HFF-Myc (cell line): ENCODE measurements around the gene SLC25A12.

Experiments used
- DNase-seq: peaks from one replicate; pipeline ENCODE4 v3.0.0-alpha.2; 2011; ENCODE audit warnings: low read depth; ENCODE audit errors: extremely low read depth
- H3K4me3 ChIP-seq: replicated peaks from 2 replicates; pipeline ENCODE4 v1.5.1; 2011; ENCODE audit warnings: low read depth, mild to moderate bottlenecking, control low read depth, low read length
- TF ChIP-seq, protein P1 (sequence below): IDR thresholded peaks from 2 replicates; pipeline ENCODE4 v1.5.1; 2012; ENCODE audit warnings: mild to moderate bottlenecking, low read depth, low read length, control low read depth; ENCODE audit errors: missing control alignments

SLC25A12 gene, protein sequence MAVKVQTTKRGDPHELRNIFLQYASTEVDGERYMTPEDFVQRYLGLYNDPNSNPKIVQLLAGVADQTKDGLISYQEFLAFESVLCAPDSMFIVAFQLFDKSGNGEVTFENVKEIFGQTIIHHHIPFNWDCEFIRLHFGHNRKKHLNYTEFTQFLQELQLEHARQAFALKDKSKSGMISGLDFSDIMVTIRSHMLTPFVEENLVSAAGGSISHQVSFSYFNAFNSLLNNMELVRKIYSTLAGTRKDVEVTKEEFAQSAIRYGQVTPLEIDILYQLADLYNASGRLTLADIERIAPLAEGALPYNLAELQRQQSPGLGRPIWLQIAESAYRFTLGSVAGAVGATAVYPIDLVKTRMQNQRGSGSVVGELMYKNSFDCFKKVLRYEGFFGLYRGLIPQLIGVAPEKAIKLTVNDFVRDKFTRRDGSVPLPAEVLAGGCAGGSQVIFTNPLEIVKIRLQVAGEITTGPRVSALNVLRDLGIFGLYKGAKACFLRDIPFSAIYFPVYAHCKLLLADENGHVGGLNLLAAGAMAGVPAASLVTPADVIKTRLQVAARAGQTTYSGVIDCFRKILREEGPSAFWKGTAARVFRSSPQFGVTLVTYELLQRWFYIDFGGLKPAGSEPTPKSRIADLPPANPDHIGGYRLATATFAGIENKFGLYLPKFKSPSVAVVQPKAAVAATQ

DNA sequence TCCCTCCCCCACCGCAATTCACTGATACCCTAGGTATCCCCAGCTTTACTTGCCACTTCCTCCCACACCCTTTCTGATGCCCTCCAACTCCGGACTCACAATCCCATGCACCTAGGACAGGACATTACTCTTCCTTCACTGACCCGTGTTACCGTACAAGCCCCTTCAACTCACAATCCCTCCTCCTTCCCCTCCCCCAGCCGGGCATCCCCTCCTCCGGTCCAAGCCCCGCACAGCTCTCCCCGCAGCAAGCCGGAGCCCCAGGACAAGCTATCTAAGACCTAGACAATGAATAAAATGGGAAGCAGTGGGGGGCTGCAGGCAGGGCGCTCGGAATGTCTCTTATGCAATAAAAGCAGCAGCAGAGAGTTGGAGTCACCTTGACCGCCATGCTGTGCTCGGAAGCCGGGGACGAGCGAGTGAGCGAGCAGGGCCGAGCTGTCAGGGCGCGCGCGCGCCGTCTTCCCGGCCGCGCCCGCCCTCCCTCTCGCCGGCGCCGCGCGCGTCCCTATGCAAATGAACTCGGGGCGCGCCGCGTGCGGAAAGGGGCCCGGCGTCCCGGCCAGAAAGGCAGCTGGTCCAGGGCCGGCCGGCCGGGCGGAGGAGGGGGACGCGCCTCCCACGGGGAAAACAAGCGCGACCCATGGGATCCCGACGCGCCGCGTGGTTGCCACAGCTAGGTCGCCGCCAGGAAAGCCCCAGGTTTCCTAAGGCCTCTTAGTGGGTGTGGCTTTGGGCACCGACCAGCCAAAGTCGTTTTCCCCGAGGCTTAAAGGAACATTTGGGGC lies at the start of gene SLC25A12:
Gene SLC25A12 (minus strand): TSS at position 421 of the 788 bp plus-strand sequence. CDS start 30 bp downstream, at position 391.
- TF ChIP-seq, protein P1, sequence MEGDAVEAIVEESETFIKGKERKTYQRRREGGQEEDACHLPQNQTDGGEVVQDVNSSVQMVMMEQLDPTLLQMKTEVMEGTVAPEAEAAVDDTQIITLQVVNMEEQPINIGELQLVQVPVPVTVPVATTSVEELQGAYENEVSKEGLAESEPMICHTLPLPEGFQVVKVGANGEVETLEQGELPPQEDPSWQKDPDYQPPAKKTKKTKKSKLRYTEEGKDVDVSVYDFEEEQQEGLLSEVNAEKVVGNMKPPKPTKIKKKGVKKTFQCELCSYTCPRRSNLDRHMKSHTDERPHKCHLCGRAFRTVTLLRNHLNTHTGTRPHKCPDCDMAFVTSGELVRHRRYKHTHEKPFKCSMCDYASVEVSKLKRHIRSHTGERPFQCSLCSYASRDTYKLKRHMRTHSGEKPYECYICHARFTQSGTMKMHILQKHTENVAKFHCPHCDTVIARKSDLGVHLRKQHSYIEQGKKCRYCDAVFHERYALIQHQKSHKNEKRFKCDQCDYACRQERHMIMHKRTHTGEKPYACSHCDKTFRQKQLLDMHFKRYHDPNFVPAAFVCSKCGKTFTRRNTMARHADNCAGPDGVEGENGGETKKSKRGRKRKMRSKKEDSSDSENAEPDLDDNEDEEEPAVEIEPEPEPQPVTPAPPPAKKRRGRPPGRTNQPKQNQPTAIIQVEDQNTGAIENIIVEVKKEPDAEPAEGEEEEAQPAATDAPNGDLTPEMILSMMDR = no peak
- DNase-seq = peak; percentile 16
- H3K4me3 ChIP-seq = peak within 1 kb of the TSS; percentile 68

DNA sequence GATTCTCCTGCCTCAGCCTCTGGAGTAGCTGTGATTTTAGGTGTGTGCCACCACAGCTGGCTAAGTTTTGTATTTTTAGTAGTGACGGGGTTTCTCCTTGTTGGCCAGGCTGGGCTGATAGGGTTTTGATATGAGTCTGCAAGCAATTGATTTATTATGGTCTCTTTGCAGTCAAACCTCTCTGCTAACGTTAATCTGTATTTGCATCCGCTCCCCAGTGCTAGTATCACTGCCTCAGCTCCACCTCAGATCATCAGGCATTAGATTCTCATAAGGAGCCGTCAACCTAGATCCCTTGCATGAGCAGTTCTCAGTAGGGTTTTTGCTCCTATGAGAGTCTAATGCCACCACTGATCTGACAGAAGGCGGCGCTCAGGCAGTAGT lies 47.3 kb upstream of the SLC25A12 start:
- TF ChIP-seq, protein P1 = no peak
- H3K4me3 ChIP-seq = no peak overlapping the region
- no peak for DNase-seq

DNA sequence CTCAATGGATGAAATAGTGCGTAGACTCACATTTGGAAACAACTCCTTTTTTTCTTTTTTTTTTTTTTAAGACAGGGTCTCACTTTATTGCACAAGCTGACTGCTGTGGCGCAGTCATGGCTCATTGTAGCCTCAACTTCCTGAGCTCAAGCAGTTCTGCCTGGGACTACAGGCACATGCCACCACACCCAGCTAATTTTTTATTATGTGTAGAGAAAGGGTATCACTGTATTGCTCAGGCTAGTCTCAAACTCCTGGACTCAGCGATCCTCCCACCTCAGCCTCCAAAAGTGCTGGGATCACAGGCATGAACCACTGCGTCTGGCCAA lies 45.7 kb upstream of the SLC25A12 start:
- no peak overlapping the region for H3K4me3 ChIP-seq
- TF ChIP-seq, protein P1 = no peak
- DNase-seq = no peak

DNA sequence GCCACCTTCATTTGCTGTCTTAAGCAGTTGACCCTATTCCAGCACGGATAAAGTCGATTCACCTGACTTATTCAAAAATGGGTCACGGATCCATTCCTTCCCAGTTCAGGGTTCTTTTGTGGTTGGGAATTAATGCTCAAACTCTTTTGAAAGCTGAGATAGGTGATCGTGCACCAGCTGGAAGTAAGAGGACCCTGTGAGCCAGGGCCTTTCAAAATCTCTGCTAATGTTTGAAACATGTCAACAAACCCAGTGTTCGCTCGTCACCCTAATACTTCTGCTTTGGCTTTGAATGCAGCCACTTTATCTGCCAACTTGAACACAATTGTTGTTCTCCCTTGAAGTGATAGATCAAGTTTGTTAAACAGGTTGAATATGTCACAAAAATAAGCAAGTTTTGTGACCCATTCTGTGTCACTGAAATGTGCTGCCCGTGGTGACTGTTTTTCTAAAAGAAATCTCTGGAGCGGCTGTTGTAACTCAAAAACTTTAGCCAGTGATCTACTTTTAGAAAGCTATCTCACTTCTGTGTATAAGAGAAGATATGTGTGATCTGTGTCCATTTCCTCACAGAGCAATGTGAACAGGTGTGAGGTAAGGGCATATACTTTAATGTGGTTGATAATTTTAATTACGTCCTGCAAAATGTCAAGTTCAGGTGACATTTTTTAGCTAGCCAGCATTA lies 45.2 kb upstream of the SLC25A12 start:
- DNase-seq = no peak
- TF ChIP-seq, protein P1 = no peak

DNA sequence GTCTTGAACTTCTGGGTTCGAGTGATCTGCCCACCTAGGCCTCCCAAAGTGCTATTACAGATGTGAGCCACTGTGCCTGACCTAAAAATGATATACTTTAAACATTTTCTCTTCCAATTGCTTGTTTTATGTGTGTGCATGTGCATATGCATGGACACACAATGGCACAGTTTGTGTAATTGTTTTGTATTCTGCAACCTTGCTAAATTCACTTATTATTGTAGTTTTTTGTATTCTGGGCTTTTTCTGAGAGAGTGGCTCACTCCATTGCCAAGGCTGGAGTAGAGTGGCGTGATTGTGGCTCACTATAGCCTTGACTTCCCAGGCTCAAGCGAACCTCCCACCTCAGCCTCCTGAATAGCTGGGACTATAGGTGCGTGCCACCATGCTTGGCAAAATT lies 36.3 kb upstream of the SLC25A12 start:
- DNase-seq = no peak
- H3K4me3 ChIP-seq = no peak overlapping the region
- TF ChIP-seq, protein P1 = no peak

More for the DNA sequence above, 45.2 kb upstream of the SLC25A12 start:
- no peak overlapping the region for H3K4me3 ChIP-seq
